Kidney (tissue), 14 donors: ENCODE results near the gene ACAA2. TPM values are rescaled to one million over a fixed set of nuclear protein-coding genes. Genes with fewer than 3 reads are reported as not detected.

Experiments used
- DNase-seq, 5 donors: peaks; one replicate each; pipeline ENCODE4 v3.0.0-alpha.2; 2013 to 2020
- FAIRE-seq: peaks from 2 replicates; lab custom pipeline; 2012; peaks lifted over from hg19 to GRCh38; lab: Jason Lieb, UNC
- H3K27ac ChIP-seq, 2 donors: one replicate each; pipeline ENCODE4 v1.7.0; 2013; ENCODE audit warnings: low read depth in 2 of 2, low read length in 2 of 2, inconsistent platforms in 1 of 2
- H3K27me3 ChIP-seq: one replicate; pipeline ENCODE4 v1.7.1; 2013; ENCODE audit warnings: low read length, inconsistent platforms; ENCODE audit not compliant: control insufficient read depth, insufficient read depth
- H3K36me3 ChIP-seq, 3 donors: one replicate each; pipeline versions ENCODE4 v1.7.0 to v1.7.1; 2013; ENCODE audit warnings: low read length in 3 of 3, control low read depth in 1 of 3, inconsistent platforms in 1 of 3; ENCODE audit not compliant: insufficient read depth in 3 of 3, control insufficient read depth in 2 of 3
- H3K4me1 ChIP-seq, 3 donors: one replicate each; pipeline versions ENCODE4 v1.7.0 to v1.7.1; 2013; ENCODE audit warnings: low read length in 3 of 3, inconsistent platforms in 1 of 3, low read depth in 1 of 3; ENCODE audit not compliant: control insufficient read depth in 2 of 3, insufficient read depth in 2 of 3
- H3K4me3 ChIP-seq, 3 donors: one replicate each; pipeline versions ENCODE4 v1.7.0 to v1.8.1; 2013; ENCODE audit warnings: low read length in 3 of 3, control low read depth in 1 of 3, inconsistent platforms in 1 of 3
- H3K9ac ChIP-seq, 3 donors: one replicate each; pipeline versions ENCODE4 v1.7.0 to v1.7.1; 2013; ENCODE audit warnings: low read length in 3 of 3, control low read depth in 1 of 3, inconsistent platforms in 1 of 3
- H3K9me3 ChIP-seq, 3 donors: one replicate each; pipeline versions ENCODE4 v1.7.0 to v1.7.1; 2013; ENCODE audit warnings: low read length in 3 of 3, control low read depth in 1 of 3, inconsistent platforms in 1 of 3; ENCODE audit not compliant: control insufficient read depth in 2 of 3, insufficient read depth in 1 of 3
- intact Hi-C: fragments of 100-400 bp; cut with DNase I; formaldehyde crosslinking; loops from one replicate; pipeline ENCODE4 v1.11.1; 2022
- polyA plus RNA-seq: library from polyadenylated mRNA; stranded (reverse); fragments of 350-450 nt; fragmentation: Illumina TruSeq; extraction: RNeasy Lipid Tissue Mini Kit (QIAGEN cat#74804); gene quantifications from one replicate; pipeline ENCODE4 v1.2.3, GENCODE V29; 2014; ENCODE audit warnings: low read depth, low replicate concordance; ENCODE audit not compliant: insufficient read depth
- total RNA-seq: library from RNA; stranded (reverse); fragmentation: NEBNext Ultra II Directional; extraction: Animal tissue kit (Norgen Biotek cat#: 25700); gene quantifications from one replicate; pipeline ENCODE4 v1.2.1, GENCODE V29; 2021
- TF ChIP-seq, protein P1 (sequence below): IDR thresholded peaks from 3 replicates; pipeline ENCODE4 v1.5.1; 2012; ENCODE audit warnings: mild to moderate bottlenecking, moderate library complexity, borderline replicate concordance; ENCODE audit not compliant: insufficient read depth; ENCODE audit errors: extremely low read depth
- donor health status: control.
- donor health status: control.
- donor health status: control.
- donor health status: control.
- donor health status: control.
- donor health status: DM: yes; HTN: yes; CAD: no.
- donor health status: Normal renal cell carcinoma (clear cell type).

ACAA2 gene
- total and polyA plus RNA-seq, 2 donors from 2014 or later, result 115 to 566 TPM

DNA sequence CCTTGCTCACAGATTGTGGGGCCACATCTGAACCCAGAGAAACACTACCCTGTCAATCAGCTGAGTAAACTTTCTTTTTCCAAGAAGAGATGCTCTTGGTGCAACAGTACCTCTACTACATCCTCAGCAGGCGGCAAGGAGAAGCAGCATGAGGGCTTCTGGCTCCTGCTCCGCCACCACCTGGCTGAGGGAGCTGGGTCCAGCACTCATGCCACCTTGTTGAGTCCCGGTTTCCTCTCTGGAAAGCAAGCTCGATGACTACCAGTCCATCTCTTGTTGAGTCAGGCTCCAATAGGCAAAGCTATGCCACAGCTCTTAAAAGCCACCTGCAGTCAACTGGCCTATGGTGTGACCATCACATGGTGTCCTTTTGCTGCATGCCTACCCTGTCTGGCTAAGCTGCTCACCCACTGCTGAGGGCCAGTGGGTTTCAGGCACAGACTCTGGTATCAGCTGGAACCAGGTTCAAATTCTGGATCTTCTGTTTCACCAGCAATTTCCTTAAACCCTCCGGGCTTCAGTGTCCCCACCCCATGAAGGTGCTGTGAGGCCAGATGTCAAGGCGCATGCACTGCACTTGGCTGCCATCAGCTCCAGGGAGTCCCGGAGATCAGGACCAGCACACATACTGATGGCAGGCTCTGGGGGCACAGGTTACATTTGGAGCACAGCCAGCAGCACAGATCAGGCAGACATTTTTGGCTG is 42.5 kb upstream of the ACAA2 start:
- no peak for DNase-seq
- H3K4me1 ChIP-seq, result peaks cover 0 to 6% (median 4%) of the 10 kb centered on the region in 3 donors
- H3K27ac ChIP-seq, result no peak overlapping the region
- H3K36me3 ChIP-seq, result no peaks in the 10 kb centered on the region
- H3K27me3 ChIP-seq, result no peaks in the 10 kb centered on the region
- FAIRE-seq, result no peak
- TF ChIP-seq, protein P1, sequence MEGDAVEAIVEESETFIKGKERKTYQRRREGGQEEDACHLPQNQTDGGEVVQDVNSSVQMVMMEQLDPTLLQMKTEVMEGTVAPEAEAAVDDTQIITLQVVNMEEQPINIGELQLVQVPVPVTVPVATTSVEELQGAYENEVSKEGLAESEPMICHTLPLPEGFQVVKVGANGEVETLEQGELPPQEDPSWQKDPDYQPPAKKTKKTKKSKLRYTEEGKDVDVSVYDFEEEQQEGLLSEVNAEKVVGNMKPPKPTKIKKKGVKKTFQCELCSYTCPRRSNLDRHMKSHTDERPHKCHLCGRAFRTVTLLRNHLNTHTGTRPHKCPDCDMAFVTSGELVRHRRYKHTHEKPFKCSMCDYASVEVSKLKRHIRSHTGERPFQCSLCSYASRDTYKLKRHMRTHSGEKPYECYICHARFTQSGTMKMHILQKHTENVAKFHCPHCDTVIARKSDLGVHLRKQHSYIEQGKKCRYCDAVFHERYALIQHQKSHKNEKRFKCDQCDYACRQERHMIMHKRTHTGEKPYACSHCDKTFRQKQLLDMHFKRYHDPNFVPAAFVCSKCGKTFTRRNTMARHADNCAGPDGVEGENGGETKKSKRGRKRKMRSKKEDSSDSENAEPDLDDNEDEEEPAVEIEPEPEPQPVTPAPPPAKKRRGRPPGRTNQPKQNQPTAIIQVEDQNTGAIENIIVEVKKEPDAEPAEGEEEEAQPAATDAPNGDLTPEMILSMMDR, result no peak
- H3K4me3 ChIP-seq, result no peak overlapping the region
- no peak overlapping the region for H3K9ac ChIP-seq
- intact Hi-C loops, result no loop called here
- H3K9me3 ChIP-seq, result no peaks in the 10 kb centered on the region

DNA sequence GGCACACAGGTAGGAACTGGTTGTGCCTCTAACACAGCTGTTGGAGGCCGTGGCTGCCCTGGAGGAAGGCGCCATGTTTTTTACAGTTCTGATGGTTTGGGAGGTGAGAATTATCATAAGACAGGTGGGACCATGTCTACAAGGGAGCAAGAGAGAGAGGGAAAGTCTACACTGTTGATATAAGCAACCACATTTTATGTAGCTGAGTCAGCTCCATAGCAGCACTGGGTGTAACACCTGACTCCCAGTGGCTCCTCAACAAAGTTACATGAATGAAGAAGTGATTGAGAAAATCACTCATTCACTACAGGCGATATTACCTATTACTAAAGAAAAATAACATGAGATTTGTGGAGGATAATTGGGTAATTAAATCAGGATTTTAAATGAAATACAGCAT is 41.3 kb upstream of the ACAA2 start:
- H3K4me1 ChIP-seq, result peaks cover 0 to 6% (median 4%) of the 10 kb centered on the region in 3 donors
- intact Hi-C loops, result no loop called here
- H3K27ac ChIP-seq, result no peak overlapping the region
- H3K27me3 ChIP-seq, result no peaks in the 10 kb centered on the region
- FAIRE-seq, result no peak
- H3K9me3 ChIP-seq, result no peaks in the 10 kb centered on the region
- no peak overlapping the region for H3K4me3 ChIP-seq
- H3K36me3 ChIP-seq, result no peaks in the 10 kb centered on the region
- no peak overlapping the region for H3K9ac ChIP-seq
- no peak for DNase-seq
- TF ChIP-seq, protein P1, result no peak

DNA sequence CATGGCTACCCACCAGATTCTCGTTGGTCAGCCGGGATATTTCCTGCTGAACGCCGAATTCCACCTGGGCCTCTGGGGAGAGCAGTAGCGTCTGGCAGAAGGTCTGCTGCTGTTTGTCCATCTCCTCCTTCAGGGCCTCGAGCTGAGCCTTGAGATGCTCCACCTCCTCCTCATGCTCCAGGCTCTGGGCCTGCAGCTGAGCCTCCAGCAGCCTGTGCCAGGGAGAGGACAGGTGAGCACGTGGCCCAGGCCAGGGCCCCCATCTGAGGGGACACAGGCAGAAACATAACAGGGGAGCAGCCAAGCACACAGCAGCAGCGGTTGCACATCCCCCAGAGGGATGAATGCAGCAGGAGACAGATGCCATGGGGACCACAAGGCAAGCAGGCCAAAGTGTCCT is 40.1 kb upstream of the ACAA2 start:
- TF ChIP-seq, protein P1, result no peak
- Histone ChIP-seq H3K4me1 (peaks cover 0 to 4% (median 2%) of the 10 kb centered on the region in 3 donors), H3K27ac (no peak overlapping the region), H3K36me3 (no peaks in the 10 kb centered on the region), H3K27me3 (no peaks in the 10 kb centered on the region), H3K4me3 (no peak overlapping the region), H3K9ac (no peak overlapping the region), H3K9me3 (no peaks in the 10 kb centered on the region)
- intact Hi-C loops, result no loop called here
- FAIRE-seq (no peak), DNase-seq (no peak)
